C4-2B (cell line): Measurements from ENCODE around the gene FJX1.

Source experiments
- CTCF ChIP-seq: fragments of 450-650 bp; conservative IDR thresholded peaks from 2 replicates; pipeline ENCODE4 v1.5.1; 2017; ENCODE audit warnings: mild to moderate bottlenecking
- ZFX ChIP-seq: fragments of 450-650 bp; IDR thresholded peaks from 2 replicates; pipeline ENCODE4 v1.6.1; 2017

DNA sequence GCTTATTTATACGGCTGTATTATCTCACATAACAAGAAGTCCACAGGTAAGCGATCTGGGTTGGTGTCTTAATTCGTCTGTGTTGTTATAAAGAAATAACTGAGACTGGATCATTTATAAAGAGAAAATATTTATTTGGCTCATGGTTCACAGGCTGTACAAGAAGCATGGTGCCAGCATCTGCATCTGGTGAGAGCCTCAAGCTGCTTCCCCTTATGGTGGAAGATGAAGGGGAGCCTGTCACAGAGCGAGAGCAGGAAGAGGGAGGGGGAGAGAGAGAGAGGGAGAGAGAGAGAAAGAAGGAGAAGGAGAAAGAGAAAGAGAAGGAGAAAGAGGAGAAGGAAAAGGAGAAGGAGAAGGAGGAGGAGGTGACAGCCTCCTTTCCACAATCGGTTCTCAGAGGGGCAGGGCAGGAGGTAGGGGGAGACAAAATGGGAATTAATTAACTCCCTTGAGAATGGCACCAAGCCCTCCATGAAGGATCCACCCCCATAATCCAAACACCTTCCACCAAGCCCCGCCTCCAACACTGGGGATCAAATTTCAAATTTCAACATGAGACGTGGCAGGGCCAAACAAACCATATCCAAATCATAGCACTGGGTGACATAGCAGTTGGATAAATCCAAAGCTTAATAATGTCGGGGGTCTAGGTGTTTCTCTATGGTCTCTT is 29.3 kb downstream of the FJX1 start:
- TF ChIP-seq CTCF (no peak), ZFX (no peak)
